HepG2 (cell line): Measurements from ENCODE around the gene RSPH9. TPM values are rescaled to one million over a fixed set of nuclear protein-coding genes. Genes with fewer than 3 reads are reported as not detected.

Source experiments
- ATAC-seq: fragments of 200-7000 bp; cut with Tn5 transposase; 3 replicates; pipeline ENCODE4 v1.9.1; 2020; ENCODE audit warnings: mild to moderate bottlenecking, moderate library complexity
- BruUV-seq: library from RNA; stranded (reverse); fragments of 400-500 nt; replicated peaks from 2 replicates; lab custom pipeline; 2021; lab: Mats Ljungman, UMichigan
- CTCF ChIA-PET: fragments of 300-600 bp; formaldehyde crosslinking; extraction: SDS; loops from one replicate; lab custom pipeline; 2021; ENCODE audit warnings: low total read pairs, inconsistent platforms, low intra/inter-chr PET ratio; lab: Yijun Ruan, JAX
- POLR2A ChIA-PET: fragments of 350-600 bp; sonication (Branson Sonifier 250); formaldehyde crosslinking; loops from one replicate; lab custom pipeline; 2020; ENCODE audit warnings: antibody characterized with exemption, inconsistent platforms; lab: Yijun Ruan, JAX
- DNase-seq: peaks from one replicate; pipeline ENCODE4 v3.0.0-alpha.2; 2015; ENCODE audit warnings: low spot score
- FAIRE-seq: peaks from 3 replicates; lab custom pipeline; 2011; peaks lifted over from hg19 to GRCh38; lab: Jason Lieb, UNC
- H2AFZ ChIP-seq: one replicate; pipeline ENCODE4 v1.6.1; 2011; ENCODE audit warnings: low read length, inconsistent platforms
- H3K27ac ChIP-seq: fragments of 300-600 bp; 3 replicates; pipeline ENCODE4 v1.8.0; 2011; ENCODE audit warnings: mixed run types, mild to moderate bottlenecking, mixed read lengths, low read length, inconsistent platforms; ENCODE audit not compliant: insufficient read depth; ENCODE audit errors: extremely low read length
- H3K27me3 ChIP-seq, 2 experiments: fragments of 200-600 bp in 1 of 2; 2 replicates in 1 of 2; 3 replicates in 1 of 2; pipeline versions ENCODE4 v1.6.0 to v1.8.0; 2011; ENCODE audit warnings: low read length in 2 of 2, mild to moderate bottlenecking in 2 of 2, moderate library complexity in 2 of 2, inconsistent platforms in 1 of 2; ENCODE audit not compliant: insufficient read depth in 2 of 2, control insufficient read depth in 1 of 2
- H3K36me3 ChIP-seq, 2 experiments: fragments of 200-600 bp in 1 of 2; replicated peaks in 1 of 2; 2 replicates in 1 of 2; 3 replicates in 1 of 2; pipeline versions ENCODE4 v1.5.1 to v1.8.0; 2011; ENCODE audit warnings: low read length in 2 of 2, inconsistent platforms in 1 of 2; ENCODE audit not compliant: insufficient read depth in 2 of 2, control insufficient read depth in 1 of 2
- H3K4me1 ChIP-seq: 2 replicates; pipeline ENCODE4 v1.5.1; 2012; ENCODE audit warnings: low read length, inconsistent platforms; ENCODE audit not compliant: insufficient read depth
- H3K4me2 ChIP-seq: 2 replicates; pipeline ENCODE4 v1.6.0; 2011; ENCODE audit warnings: low read depth, low read length, inconsistent platforms
- H3K4me3 ChIP-seq, 3 experiments: fragments of 200-600 bp in 1 of 3; sonication (generic), shearing (Covaris generic) in 1 of 3; replicated peaks in 1 of 3; 2 replicates each; pipeline ENCODE4 v1.5.1; 2011 to 2016; ENCODE audit warnings: low read length in 3 of 3, inconsistent platforms in 2 of 3, low read depth in 2 of 3, mild to moderate bottlenecking in 2 of 3, control low read depth in 1 of 3, mixed read lengths in 1 of 3; ENCODE audit not compliant: insufficient read depth in 1 of 3
- H3K79me2 ChIP-seq: one replicate; pipeline ENCODE4 v1.6.1; 2011; ENCODE audit warnings: low read length, inconsistent platforms; ENCODE audit not compliant: insufficient read depth
- H3K9ac ChIP-seq: 2 replicates; pipeline ENCODE4 v1.6.0; 2011; ENCODE audit warnings: mild to moderate bottlenecking, low read depth, low read length, inconsistent platforms; ENCODE audit not compliant: insufficient read depth
- H3K9me3 ChIP-seq: 2 replicates; pipeline ENCODE4 v1.5.1; 2012; ENCODE audit warnings: mild to moderate bottlenecking, low read length
- H4K20me1 ChIP-seq: 2 replicates; pipeline ENCODE4 v1.6.0; 2011; ENCODE audit warnings: inconsistent platforms, mild to moderate bottlenecking, low read length, moderate library complexity; ENCODE audit not compliant: insufficient read depth
- ARHGAP35 ChIP-seq: sonication (generic); formaldehyde crosslinking; IDR thresholded peaks from 2 replicates; pipeline ENCODE4 v1.9.0; 2022; ENCODE audit warnings: mild to moderate bottlenecking, inconsistent platforms, moderate library complexity, missing genetic modification reagents, borderline replicate concordance
- MIXL1 ChIP-seq: IDR thresholded peaks from 2 replicates; pipeline ENCODE4 v1.6.1; 2016
- POGZ ChIP-seq: sonication (generic); formaldehyde crosslinking; IDR thresholded peaks from 2 replicates; pipeline ENCODE4 v1.4.0; 2020; ENCODE audit warnings: mild to moderate bottlenecking, missing genetic modification reagents
- TEAD2 ChIP-seq: sonication (generic); formaldehyde crosslinking; IDR thresholded peaks from 2 replicates; pipeline ENCODE4 v1.9.0; 2021; ENCODE audit warnings: missing genetic modification reagents
- ZNF652 ChIP-seq: IDR thresholded peaks from 2 replicates; pipeline ENCODE4 v1.6.1; 2016; ENCODE audit warnings: low read depth, borderline replicate concordance
- ZNF660 ChIP-seq: sonication (generic); formaldehyde crosslinking; IDR thresholded peaks from 2 replicates; pipeline ENCODE4 v1.5.1; 2020; ENCODE audit warnings: mild to moderate bottlenecking, low read depth, missing genetic modification reagents, borderline replicate concordance
- WGBS: methylation state at CpG from one replicate; pipeline ENCODE4 v1.1.6; 2017; ENCODE audit warnings: low lambda C conversion rate; 5-methylcytosine and 5-hydroxymethylcytosine counted together
- in situ Hi-C: cut with HindIII; loops from 2 replicates; pipeline ENCODE4 v1.10.0; 2017; ENCODE audit warnings: low pct_unique_long_range_greater_than_20kb; ENCODE audit not compliant: extremely low pct_ligation_motif_present
- intact Hi-C: fragments of 100-400 bp; cut with micrococcal nuclease; formaldehyde crosslinking; loops from one replicate; pipeline ENCODE4 v1.10.0; 2022; ENCODE audit not compliant: unreplicated experiment
- polyA plus RNA-seq, 8 experiments: library from polyadenylated mRNA; depleted of rRNA in 3 of 8; stranded (reverse) in 7 of 8; unstranded in 1 of 8; fragments of >200 nt; fragmentation: Illumina TruSeq in 4 of 8; extraction: Trizol in 4 of 8; gene quantifications; 2 replicates each; pipeline versions ENCODE4 v1.2.1 to v1.2.3, GENCODE V29; 2011 to 2016; ENCODE audit warnings: low read depth in 4 of 8, missing spikeins in 1 of 8, mixed read lengths in 1 of 8; ENCODE audit not compliant: insufficient read depth in 1 of 8
- total RNA-seq, 5 experiments: library from RNA; depleted of rRNA; stranded (reverse); fragments of >200 nt; fragmentation: Illumina TruSeq; extraction: Trizol; gene quantifications; 2 replicates each; pipeline ENCODE4 v1.2.3, GENCODE V29; 2016; ENCODE audit warnings: low read depth in 1 of 5
- TF ChIP-seq, protein P1 (sequence below): sonication (generic); formaldehyde crosslinking; conservative IDR thresholded peaks from 2 replicates; pipeline ENCODE4 v1.4.0; 2020; ENCODE audit warnings: missing genetic modification reagents
- TF ChIP-seq, protein P2 (sequence below): sonication (generic); formaldehyde crosslinking; IDR thresholded peaks from 2 replicates; pipeline ENCODE4 v1.4.0; 2020; ENCODE audit warnings: missing genetic modification reagents

The RSPH9 gene
- total and polyA plus RNA-seq, 2 of the 13 experiments (the other 11 are each of a cell fraction or from before 2014, with no cell fraction given), result 0.04 TPM; not detected in 1

DNA sequence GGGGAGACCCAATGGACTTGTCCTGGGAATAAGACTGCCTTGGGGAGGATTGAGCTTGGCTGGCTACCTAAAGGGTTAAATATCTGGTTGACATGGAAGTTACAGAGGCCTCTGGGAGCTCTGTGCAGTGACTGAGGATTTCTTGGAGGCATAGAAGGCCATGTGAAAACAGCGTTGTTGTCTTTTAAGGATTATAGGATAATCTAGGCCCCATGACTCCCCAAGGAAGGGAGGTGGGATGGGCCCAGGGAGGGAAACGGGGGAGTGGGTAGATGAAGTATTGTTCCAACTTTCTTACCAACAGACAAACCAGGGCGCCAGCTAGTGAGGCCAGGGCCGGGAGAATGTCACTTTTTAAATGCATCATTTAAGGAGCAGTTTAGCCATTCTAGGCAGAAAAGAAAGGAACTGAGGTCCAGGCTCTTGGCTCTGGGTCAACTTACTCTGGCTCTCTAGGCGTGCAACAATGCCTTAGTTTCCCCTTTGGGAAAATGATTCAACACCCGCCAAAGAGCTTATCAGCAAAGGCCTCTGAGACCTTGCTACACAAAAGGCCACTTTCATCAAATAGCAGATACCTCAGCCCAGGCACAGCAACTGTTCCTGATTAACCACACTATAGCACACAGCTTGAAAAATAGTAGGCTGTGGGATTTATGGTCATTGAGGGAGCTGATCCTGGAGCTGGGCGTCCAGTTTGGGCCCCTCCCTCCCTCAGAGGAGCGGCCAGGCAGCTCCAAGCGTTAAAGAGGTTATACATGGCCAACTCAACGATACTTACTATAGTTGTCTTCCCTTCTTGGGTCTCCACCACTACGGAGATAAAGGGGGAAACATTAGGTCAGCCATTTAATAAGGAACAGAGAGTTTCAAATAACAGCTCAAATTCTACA is 35.7 kb downstream of the RSPH9 start:
- H3K4me1 ChIP-seq, result peaks cover 29% of the 10 kb centered on the region
- H2AFZ ChIP-seq, result no peak overlapping the region
- ATAC-seq, result no peak
- POLR2A ChIA-PET, result no interaction called here
- H3K36me3 ChIP-seq, result peaks cover 55 to 91% of the 10 kb centered on the region in 2 experiments
- no peaks in the 10 kb centered on the region for H3K9me3 ChIP-seq
- BruUV-seq, result no TSS peak
- no peak overlapping the region for H3K27ac ChIP-seq
- peak; percentile 55 for TF ChIP-seq ZNF652 (CRISPR knock-in tag)
- TF ChIP-seq, protein P1, sequence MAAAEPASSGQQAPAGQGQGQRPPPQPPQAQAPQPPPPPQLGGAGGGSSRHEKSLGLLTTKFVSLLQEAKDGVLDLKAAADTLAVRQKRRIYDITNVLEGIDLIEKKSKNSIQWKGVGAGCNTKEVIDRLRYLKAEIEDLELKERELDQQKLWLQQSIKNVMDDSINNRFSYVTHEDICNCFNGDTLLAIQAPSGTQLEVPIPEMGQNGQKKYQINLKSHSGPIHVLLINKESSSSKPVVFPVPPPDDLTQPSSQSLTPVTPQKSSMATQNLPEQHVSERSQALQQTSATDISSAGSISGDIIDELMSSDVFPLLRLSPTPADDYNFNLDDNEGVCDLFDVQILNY (CRISPR knock-in tag), result no peak
- no peak for FAIRE-seq
- DNase-seq, result no peak
- WGBS, result 97% methylated on average over 11 of the region's 11 CpGs
- H3K4me2 ChIP-seq, result no peak overlapping the region
- H3K4me3 ChIP-seq, result no peak overlapping the region
- intact Hi-C loops, result no loop called here
- no peaks in the 10 kb centered on the region for H3K27me3 ChIP-seq
- H3K9ac ChIP-seq, result no peak overlapping the region
- peaks cover 48% of the 10 kb centered on the region for H3K79me2 ChIP-seq
- CTCF ChIA-PET, result no interaction called here
- in situ Hi-C loops, result no loop called here
- H4K20me1 ChIP-seq, result peaks cover 4% of the 10 kb centered on the region; the same call in 1 of the 2 replicates

DNA sequence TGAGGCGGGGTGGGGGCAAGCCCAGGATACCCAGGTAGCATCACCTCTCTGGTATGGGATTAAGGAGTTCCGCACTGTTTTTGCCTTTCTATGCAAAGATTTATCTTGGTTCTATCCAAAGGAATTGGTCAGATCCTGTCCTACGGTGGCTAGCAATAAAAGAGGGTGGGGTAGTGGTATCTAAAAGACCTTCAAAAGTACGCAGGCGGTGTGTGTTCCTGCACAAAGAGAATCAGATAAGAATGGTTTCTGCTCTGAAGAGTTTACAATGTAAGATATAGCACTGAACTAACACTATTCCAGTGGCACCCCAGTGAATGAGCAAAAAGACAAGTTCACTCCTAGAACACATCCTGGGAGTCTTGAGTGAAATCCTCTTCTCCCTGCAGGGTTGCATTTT is 36.5 kb downstream of the RSPH9 start:
- no peak overlapping the region for H2AFZ ChIP-seq
- H3K27me3 ChIP-seq, result no peaks in the 10 kb centered on the region
- no peak overlapping the region for H3K4me3 ChIP-seq
- ATAC-seq, result no peak
- no peak for FAIRE-seq
- in situ Hi-C loops (no loop called here), intact Hi-C loops (no loop called here)
- no peaks in the 10 kb centered on the region for H3K9me3 ChIP-seq
- H3K9ac ChIP-seq, result no peak overlapping the region
- 98% methylated on average over 5 of the region's 5 CpGs for WGBS
- peaks cover 56% of the 10 kb centered on the region for H3K79me2 ChIP-seq
- POLR2A ChIA-PET, result no interaction called here
- H3K36me3 ChIP-seq, result peaks cover 53 to 84% of the 10 kb centered on the region in 2 experiments
- peaks cover 4% of the 10 kb centered on the region; the same call in 1 of the 2 replicates for H4K20me1 ChIP-seq
- no peak for TF ChIP-seq MIXL1 (CRISPR knock-in tag)
- TF ChIP-seq ARHGAP35 (CRISPR knock-in tag), result no peak
- no peak for TF ChIP-seq POGZ (CRISPR knock-in tag)
- TF ChIP-seq TEAD2 (CRISPR knock-in tag), result no peak
- TF ChIP-seq ZNF660 (CRISPR knock-in tag), result no peak
- TF ChIP-seq, protein P2, sequence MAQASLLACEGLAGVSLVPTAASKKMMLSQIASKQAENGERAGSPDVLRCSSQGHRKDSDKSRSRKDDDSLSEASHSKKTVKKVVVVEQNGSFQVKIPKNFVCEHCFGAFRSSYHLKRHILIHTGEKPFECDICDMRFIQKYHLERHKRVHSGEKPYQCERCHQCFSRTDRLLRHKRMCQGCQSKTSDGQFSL (CRISPR knock-in tag), result no peak
- BruUV-seq, result no TSS peak
- CTCF ChIA-PET, result no interaction called here
- H3K4me1 ChIP-seq, result peaks cover 36% of the 10 kb centered on the region
- H3K27ac ChIP-seq, result no peak overlapping the region
- H3K4me2 ChIP-seq, result no peak overlapping the region
- DNase-seq, result no peak
